SH-SY5Y (cell line): ENCODE results near the gene STAG1.
A peak's percentile ranks its signal among the peaks of the same experiment; 100 is the strongest.

Experiments
- GATA2 ChIP-seq: IDR thresholded peaks from 2 replicates; pipeline ENCODE4 v1.6.1; 2011; ENCODE audit warnings: mild to moderate bottlenecking, low read depth, low read length
- GATA3 ChIP-seq: IDR thresholded peaks from 2 replicates; pipeline ENCODE4 v1.6.1; 2011; ENCODE audit warnings: low read depth, mild to moderate bottlenecking, low read length, moderate library complexity

The STAG1 gene

GRCh38 chr3:136644212-136644611, 108.0 kb downstream of the STAG1 start:
- TF ChIP-seq GATA2 (no peak), GATA3 (no peak)

DNA sequence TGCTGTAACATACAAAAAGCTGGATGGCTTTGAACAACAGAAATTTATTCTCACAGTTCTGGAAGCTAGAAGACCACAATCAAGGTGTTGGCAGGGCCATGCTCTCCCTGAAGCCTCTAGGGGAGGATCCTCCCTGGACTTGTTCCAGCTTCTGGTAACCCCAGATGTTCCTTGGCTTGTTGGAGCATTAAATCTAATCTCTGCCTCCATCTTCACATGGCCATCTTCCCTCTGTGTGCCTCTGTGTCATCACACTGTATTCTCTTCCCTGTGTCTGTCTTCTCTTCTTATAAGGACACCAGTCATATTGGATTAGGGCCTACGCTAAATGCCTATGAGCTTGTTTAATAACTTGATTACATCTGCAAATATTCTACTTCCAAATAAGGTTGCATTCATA, 109.5 kb downstream of the STAG1 start:
- TF ChIP-seq GATA3: no peak
- TF ChIP-seq GATA2: peak; percentile 80; the same call in 1 of the 2 replicates

DNA sequence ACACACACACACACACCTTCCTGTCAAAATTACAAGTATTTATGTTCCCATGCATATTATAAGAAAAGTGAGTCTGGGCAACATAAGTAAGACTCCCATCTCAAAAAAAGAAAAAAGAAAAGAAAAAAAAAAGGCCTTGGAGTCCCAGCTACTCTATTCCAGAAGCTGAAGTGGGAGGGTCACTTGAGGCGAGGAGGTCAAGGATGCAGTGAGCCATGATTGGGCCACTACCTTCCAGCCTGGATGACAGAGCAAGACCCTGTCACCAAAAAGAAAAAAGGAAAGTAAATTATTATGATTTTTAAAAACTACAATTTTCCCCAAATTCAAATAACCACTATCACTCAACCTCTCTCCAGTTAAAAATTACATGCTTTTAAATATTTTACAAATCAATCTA, 113.1 kb downstream of the STAG1 start:
- TF ChIP-seq GATA3: no peak
- no peak for TF ChIP-seq GATA2

DNA sequence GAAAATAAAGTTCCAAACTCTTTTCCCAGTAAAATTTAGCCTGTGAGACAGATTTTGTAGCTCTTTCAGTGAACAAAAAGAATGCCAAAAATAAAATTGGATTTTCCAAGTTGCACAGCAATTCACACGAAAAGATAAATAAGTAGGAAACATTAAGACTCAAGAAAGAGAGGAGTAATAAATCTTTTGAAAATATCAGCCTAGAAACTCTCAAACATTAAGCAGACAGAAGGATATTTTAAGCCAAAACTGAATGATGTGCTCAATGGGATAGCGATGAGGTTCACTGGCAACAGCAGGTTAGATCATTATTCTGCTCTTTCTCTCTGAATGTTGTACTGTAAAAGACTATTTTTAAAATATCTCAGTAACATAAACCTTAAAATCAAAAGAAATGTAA, 115.0 kb downstream of the STAG1 start:
- TF ChIP-seq GATA2 (no peak), GATA3 (no peak)

DNA sequence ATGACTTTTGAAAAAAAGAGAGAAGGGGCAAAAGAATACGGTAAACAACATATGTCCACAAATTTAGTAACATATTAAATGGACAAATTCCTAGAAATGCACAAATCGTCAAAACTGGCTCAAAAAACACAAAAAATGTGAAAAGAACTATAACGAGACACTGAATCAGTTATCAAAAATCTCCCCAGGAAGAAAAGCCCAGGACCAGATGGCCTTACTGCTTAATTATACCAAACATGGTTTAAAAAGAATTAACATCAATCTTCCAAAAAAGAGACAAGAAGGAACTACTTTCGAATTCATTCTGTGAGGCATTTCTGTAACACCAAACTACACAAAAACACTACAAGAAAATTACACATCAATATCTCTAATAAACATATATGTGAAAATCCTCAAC, 117.4 kb downstream of the STAG1 start:
- TF ChIP-seq GATA3: no peak
- no peak for TF ChIP-seq GATA2

DNA sequence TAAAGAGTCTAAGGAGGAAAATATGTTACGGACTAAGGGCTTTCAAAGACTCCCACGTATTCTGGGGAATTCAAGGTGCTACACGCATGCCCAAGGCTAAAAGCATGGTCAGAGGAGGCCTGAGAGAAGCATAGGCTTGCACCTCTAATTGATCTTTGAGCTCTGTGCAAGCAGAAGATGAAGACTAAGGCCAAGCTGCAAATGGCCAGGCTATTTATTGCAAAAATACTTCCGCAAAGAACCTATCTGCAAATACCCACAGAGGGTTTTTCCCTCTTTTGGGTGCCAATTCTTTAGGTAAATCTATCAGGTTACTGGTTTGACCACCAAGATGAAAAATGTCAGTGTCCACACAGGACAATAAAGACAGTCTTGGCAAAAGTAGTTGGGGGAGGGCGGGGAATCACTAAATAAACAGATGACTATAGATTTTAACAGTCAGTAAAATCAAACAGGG, 119.5 kb downstream of the STAG1 start:
- TF ChIP-seq GATA2: no peak
- TF ChIP-seq GATA3: no peak

DNA sequence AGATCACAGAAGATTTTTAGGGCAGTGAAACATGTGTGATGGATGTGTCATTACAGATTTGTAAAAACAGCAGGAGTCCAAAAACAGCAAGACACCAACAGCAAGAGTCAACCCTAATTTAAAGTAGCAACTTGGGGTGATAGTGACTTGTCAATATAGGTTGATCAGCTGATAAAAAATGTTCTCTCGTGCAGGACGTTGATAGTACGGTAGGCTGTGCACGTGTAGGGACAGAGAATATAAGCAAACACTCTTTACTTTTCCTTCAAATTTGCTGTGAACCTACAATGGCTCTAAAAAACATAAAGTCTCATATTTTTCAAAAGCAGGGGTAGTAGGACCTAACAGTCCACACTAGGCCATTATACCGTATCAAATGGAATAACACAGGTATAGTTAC, 120.8 kb downstream of the STAG1 start:
- no peak for TF ChIP-seq GATA2
- no peak for TF ChIP-seq GATA3

- TF ChIP-seq GATA3: no peak
- TF ChIP-seq GATA2: no peak
These were observed 121.3 kb downstream of the STAG1 start for GRCh38 chr3:136630915-136631314.

DNA sequence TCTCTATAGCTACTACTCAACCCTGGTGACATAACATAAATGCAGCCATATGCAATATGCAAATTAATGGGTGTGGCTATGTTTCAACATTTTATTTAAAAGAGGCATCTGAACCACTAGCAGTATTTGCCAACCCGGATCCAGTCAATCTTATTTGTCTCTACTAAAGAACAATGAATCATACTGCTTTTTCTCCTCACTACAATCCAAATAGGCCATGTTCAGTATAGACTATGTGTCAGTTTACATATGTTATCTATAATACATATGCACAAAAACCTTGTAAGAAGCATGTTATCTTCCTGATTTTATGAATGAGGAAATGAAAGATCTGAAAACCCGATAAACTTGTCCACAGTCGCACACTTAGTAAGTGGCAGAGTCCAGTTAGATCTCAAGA, 125.7 kb downstream of the STAG1 start:
- no peak for TF ChIP-seq GATA2
- no peak for TF ChIP-seq GATA3

DNA sequence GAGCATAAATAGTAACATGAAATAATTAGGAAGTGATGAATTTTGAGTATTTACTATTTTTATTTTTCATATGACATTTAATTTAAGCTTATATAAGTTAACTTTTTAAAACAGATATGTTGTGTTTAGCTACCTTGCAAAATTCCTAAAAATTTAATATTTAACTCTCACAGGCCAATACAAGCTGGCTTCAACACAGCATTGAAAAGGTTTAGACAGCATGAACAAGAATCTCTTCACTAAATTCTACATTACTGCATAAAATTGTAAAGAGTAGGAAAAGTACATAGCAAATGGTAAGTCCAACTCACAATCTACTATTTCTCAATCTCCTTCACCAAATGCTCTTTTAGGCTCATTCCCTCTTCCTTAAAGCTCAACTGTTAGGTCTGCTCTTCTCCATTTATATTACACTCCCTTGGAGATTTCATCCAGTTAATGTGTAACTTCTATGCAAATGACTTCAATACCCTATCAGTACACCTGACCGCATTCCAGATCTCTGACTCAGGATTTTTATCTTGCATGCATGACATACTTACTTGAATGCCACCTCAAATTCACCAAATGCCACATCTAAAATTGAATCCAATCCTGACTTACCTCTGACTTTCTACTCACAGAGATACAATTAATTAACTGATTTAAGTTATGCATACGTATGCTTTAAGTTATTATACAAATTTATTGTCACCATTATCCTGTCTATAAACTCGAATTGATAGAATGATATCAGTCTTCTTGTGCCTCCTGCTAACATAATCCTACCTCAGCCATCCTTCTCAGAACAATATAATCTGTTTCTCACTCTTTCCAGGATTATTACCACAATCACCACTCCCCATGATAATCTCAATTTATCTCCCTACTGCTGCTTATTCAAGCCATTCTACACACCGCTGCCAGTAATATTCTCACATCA, 127.0 kb downstream of the STAG1 start:
- TF ChIP-seq GATA3 (no peak), GATA2 (no peak)

- no peak for TF ChIP-seq GATA3
- no peak for TF ChIP-seq GATA2
These were observed 127.8 kb downstream of the STAG1 start for GRCh38 chr3:136624371-136624770.

DNA sequence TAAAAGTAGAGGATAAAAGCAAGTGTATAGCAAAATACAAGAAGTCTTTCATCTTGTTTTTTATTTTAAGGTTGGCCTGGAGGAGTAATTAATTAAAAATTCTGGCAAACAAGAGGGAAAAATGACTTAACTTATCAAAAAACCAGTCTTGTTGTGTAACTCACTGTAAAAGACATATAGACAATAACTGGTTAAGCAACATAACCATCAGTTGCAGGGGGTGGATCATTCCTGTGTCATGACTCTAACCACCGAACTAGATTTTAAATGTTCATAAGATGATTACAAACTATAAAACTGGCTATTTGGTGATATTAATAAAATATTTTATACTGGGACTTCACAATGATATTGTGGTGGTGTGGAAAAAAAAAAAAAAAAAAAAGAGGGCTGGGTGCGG, 130.6 kb downstream of the STAG1 start:
- TF ChIP-seq GATA3: no peak
- TF ChIP-seq GATA2: no peak

DNA sequence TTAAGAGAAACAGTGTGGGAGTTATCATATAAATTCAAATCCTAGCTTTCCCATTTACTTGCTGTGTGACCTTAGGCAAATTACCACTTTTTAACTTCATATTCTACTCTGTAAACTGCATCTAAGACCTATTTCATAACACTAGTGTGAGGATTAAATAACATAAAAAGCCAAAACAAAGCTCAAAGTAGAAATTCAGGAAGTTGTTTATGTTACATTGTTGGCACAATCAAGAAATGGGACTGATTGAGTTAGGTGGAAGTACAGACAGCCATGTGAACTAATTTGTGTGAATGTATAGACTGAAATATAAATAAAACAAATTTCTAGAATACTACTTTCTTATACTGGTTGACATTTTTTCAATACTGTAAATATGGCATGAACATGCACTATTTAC, 131.7 kb downstream of the STAG1 start:
- TF ChIP-seq GATA3: no peak
- TF ChIP-seq GATA2: no peak

DNA sequence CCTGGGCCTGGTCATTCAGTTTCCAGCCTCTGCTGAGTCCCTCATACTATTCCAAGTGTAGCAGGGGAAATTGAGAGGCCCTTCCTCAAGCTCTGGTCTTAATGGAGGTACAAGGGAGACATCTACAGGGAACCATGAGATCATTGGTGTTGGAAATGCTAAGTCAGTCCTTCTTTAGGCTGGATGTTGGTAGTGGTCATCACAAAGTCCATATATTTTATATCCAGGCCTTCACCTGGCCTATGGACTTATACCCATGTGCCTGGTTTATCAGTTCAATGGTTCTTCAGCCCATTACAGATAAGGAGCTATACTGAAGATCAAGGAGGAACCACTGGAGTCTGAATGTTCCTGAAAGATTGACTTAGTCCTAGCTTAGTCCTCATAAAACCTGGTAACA, 135.0 kb downstream of the STAG1 start:
- no peak for TF ChIP-seq GATA3
- no peak for TF ChIP-seq GATA2

DNA sequence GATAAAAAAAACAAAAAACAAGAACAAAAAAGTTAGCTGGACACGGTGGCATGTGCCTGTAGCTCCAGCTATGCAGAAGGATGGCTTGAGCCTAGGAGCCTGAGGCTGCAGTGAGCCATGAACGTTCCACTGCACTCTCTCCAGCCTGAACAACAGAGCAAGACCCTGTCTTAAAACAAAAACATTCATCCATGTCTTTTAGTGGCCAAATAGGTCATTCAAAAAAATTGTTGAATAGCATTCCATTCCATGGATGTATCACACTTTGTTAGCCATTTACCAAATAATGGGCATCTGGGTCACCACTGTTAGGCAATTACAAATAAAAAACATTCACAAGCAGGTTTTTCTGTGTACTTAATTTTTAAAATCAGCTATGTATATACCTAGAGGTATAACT, 139.7 kb downstream of the STAG1 start:
- no peak for TF ChIP-seq GATA2
- no peak for TF ChIP-seq GATA3

DNA sequence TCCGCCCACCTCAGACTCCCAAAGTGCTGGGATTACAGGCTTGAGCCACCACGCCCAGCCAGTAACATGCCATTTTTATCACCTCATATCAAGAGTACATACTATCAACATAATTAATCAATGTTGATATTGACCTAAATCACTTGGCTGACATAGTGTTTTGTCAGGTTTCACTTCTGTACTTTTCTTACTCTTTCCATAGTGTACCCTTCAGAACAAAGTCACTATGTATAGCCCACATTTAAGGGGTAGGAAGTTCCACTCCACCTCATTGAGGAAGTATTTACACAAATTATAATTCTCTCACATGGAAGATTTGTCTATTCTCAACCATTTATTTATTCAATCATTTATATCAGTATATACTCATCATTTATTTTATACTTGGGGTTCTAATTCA, 145.2 kb downstream of the STAG1 start:
- TF ChIP-seq GATA2: no peak

GRCh38 chr3:136604961-136605360, 147.2 kb downstream of the STAG1 start:
- TF ChIP-seq GATA3 (no peak), GATA2 (no peak)
